Inferior parietal cortex (tissue), 1 donor: ENCODE results near the gene BEST2.
"Not testable (repeated sequence)": the region's sequence is repeated elsewhere in the genome, so short reads cannot be mapped to it uniquely, and the experiment has no call there.

ENCODE experiments used
- DNase-seq: peaks from one replicate; pipeline ENCODE4 v3.0.0-alpha.2; 2016; ENCODE audit errors: extremely low spot score

Gene BEST2

GRCh38 chr19:12787458-12787857 is 35.9 kb downstream of the BEST2 start:
- no peak for DNase-seq

DNA sequence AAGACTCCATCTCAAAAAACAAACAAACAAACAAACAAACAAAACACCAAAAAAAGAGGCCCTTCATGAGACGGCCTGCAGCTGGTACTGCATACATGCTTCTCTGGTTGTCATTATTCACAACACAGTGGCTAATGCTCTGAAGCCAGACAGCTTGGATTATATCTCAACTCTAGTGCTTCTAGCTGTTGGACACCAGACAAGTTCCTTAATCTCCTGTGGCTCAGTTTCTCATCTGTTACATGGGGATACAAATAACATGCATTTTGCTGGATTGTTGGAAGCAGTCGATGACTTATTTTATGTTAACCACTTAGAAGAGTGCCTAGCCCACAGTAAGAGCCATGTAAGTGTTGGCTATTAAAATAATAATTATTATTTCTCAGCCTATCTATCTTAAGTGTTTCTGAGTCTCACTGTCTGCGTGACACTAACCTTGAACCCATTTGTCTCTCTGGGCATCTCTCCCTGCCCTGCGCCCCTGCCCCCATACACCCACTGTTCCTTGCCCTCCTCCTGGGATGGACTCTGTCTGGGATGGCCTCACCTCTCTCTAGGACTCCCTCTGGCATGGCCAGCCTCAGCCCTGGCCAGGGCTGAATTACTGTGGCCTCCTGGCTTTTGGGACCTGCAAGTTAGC is 36.6 kb downstream of the BEST2 start:
- DNase-seq: no peak

DNA sequence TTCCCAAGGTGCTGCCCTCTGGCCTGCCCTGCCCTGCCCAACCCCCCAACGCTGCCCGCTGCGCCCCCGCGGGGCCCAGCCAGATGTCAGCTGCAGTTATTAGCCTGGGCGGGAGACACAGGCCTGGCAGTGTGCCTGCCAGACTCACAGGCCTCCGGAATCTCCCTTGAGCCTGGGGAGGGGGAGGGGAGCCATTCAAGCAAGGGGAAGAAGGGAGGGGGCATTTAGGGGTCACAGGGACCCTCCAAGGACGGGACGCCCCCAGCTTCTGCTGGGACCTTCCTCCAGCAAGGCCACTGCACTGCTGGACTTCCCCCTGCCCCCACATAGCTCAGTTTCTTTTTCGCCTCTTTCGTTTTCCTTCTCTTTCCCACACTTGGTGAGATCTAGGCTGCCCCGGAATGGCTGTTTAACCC is 37.1 kb downstream of the BEST2 start:
- peak; percentile 48 for DNase-seq

DNA sequence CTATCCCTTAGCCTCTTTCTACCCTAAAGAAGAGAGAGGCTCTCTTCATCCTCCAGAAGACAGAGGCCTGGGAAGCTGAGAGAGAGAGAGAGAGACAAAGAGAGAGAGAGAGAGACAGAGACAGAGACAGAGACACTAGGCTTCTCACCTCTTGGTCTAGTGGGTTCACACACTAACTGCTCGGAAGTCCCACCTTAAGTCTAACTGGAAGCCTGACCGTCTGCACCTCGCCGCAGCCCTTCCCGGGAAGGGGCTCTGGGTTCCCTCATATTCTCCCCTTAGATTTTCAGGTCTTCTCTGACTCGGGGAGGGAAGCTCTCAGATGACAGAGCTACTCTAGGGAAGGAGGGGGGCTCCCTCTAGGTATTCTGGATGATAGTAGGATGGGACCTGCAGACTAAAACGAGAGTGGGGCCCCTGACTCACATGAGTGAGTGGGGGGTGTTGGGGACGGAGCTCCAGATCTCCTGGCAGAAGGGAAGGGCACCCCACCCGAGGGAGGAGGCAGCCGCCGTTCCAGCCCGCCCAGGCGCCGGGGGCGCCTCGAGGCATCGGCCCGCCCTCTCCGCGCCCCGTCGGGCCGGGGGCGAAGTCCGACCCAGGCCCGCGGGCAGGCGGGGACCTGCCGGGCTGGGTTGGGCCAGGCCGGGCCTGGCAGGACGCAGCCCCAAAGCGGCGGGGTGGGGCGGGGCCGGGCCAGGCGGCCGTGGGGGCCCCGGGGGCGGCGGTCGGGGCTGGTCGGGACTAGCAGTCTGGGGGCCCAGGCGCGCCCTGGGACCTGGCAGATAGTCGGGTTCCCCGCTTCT is 37.7 kb downstream of the BEST2 start:
- DNase-seq: no peak

- peak; percentile 93 for DNase-seq
These were observed 38.5 kb downstream of the BEST2 start for GRCh38 chr19:12789904-12790619.

- DNase-seq: no peak
These were observed 39.2 kb downstream of the BEST2 start for GRCh38 chr19:12790628-12791344.

DNA sequence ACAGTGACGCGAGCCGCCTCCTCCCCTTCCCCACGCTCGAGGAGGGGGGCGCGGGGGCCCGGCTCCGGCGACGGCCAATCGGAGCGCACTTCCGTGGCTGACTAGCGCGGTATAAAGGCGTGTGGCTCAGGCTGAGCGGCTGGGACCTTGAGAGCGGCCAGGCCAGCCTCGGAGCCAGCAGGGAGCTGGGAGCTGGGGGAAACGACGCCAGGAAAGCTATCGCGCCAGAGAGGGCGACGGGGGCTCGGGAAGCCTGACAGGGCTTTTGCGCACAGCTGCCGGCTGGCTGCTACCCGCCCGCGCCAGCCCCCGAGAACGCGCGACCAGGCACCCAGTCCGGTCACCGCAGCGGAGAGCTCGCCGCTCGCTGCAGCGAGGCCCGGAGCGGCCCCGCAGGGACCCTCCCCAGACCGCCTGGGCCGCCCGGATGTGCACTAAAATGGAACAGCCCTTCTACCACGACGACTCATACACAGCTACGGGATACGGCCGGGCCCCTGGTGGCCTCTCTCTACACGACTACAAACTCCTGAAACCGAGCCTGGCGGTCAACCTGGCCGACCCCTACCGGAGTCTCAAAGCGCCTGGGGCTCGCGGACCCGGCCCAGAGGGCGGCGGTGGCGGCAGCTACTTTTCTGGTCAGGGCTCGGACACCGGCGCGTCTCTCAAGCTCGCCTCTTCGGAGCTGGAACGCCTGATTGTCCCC is 39.9 kb downstream of the BEST2 start, which contains the start of gene JUNB:
JUNB (plus strand) TSS at position 142 of the 706 bp plus-strand sequence; CDS start at position 428, 286 bp downstream.
- DNase-seq: peak; percentile 97

GRCh38 chr19:12792051-12792852 is 40.7 kb downstream of the BEST2 start:
- DNase-seq: peak; percentile 47

GRCh38 chr19:12792853-12793289 is 41.3 kb downstream of the BEST2 start:
- DNase-seq: no peak

DNA sequence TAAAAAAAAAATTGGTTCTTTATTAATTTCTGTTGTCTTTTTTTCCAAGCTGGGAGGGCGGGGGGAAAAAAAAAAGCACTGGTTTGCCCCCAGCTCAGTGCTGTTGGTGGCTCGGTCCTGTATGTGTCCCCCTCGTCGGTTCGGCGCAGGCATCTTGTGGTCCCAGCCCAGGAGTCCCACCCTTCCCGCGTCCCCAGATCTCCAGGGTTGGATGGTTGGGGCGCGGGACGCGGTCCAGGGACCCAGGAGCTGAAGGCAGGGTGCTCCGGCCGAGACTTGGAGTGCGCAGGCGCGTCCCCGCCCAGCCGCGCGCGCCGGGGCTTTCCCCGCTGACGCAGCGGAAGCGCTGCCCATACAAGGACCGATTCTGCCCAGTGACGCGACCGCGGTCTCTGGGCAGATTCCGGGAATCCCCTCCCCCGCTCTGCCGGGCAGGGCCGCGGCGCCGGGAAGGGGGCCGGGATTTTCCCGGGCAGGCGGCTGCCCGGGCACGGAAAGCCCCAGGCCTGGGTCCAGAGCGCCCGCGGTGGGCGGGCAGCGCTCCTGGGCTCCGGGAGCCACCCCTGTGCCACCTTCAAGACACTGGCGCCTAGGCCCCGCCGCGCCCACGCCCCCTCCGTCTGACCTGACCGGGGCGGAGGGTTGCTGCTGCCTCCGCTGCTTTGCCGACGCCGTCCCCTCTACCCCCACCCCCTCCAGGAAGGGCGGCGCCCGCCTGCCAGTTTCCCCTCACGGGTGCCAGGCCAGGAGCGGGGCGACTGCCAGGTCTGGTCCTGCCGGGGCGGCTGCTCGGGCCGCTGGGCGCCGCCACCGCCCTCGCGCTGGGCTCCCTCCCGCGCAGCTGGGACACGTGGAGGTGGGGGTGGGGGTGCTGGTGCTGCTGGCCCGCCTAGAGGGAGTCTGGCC is 42.0 kb downstream of the BEST2 start:
- DNase-seq: peak; percentile 93

DNA sequence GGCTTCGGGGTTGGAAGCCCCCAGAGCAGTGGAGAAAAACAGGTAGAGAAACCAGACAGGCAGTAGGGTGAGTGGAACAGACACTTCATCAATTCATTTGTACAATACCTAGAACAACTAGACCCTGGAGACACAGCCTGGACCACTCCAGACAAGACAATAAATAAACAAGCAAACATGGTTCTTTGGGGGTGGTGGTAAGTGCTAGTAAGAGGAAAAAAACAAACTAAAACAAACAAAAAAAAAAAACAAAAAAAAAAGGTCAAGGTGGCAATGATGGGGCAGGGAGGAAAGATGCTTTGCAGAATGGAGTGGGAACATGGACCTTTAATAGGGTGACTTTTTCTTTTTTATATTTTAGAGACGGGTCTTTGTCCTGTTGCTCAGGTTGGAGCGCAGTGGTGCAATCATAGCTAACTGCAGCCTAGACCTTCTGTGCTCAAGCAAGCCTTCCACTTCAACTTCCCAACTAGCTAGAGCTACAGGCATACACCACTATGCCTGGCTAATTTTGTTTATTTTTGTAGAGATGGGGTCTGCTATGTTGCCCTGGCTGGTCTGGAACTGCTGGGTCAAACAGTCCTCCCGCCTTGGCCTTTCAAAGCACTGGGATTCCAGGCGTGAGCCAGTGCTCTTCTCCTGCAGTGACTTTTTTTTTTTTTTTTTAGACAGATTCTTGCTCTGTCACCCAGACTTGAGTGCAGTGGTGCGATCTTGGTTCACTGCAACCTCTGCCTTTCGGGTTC is 42.8 kb downstream of the BEST2 start:
- no peak for DNase-seq

DNA sequence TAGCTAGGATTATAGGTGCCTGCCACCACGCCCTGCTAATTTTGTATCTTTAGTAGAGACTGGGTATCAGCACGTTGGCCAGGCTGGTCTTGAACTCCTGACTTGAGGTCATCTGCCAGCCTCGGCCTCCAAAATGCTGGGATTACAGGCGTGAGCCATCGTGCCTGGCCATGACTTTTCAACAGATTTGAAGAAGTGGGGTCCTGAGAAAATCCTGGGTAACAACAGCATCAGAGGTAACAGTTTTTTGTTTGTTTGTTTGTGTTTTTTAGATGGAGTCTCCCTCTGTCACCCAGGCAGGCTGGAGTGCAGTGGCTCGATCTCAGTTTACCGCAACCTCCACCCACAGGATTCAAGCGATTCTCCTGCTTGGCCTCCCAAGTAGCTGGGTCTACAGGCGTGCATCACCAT is 43.4 kb downstream of the BEST2 start:
- DNase-seq: no peak

GRCh38 chr19:12796146-12797071 is 44.8 kb downstream of the BEST2 start:
- peak; percentile 91 for DNase-seq

DNA sequence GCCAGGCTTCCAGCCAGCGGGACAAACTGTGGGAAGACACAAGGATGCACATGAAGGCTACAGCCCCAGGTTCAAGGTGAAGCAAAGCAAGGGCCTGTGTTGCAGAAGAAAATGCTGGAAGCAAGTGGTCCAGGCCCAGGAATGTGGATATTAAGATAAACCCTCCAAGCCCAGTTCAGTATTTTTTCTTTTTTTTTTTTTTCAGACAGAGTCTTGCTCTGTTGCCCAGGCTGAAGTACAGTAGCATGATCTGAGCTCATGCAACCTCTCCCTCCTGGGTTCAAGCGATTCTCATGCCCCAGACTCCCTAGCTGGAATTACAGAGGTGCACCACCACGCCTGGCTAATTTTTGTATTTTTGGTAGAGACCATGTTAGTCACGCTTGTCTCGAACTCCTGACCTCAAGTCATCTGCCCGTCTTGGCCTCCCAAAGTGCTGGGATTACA is 45.6 kb downstream of the BEST2 start:
- DNase-seq: no peak

DNA sequence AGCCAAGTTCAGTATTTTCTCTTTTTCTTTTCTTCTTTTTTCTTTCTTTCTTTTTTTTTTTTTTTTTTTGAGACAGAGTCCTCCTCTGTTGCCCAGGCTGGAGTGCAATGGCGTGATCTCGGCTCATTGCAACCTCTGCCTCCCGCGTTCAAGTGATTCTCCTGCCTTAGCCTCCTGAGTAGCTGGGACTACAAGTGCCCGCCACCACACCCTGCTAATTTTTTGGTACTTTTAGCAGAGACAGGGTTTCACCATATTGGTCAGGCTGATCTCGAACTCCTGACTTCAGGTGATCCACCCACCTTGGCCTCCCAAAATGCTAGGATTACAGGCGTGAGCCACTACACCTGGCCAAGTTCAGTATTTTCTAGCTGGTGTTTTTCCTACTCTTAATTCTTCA is 46.0 kb downstream of the BEST2 start:
- not testable (repeated sequence) for DNase-seq

DNA sequence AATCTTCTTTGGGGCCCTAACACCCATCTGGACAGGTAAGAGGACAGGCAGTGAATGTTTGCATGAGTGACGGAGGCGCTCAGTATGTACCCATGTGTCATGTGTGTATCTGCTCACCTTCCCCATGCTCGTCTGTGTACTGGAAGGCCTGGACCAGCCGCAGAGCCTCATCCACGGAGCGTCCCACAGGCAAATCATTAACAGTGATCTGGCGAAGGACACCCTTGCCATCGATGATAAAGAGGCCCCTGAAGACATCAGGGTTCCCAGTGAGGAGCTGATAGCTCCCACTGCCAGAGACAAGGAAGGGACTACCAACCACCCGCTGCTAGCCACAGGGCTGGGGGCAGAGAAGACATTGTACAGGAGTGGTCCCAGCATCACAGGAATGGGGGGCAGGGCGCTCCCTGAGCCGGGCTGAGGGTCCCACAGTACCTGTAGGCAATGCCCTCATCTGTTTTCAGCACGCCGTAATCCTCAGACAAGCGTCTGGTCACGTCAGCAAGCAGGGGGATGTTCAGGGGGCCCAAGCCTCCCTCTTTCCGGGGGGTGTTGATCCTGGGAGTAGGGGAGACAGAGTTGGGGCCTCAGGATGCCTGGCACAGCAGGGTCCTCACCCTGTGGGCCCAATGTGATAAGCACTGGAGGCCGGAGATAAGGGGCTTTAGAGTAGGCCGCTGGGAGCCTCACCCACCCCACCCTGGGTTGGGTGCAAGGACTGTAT is 48.3 kb downstream of the BEST2 start:
- DNase-seq: no peak

DNA sequence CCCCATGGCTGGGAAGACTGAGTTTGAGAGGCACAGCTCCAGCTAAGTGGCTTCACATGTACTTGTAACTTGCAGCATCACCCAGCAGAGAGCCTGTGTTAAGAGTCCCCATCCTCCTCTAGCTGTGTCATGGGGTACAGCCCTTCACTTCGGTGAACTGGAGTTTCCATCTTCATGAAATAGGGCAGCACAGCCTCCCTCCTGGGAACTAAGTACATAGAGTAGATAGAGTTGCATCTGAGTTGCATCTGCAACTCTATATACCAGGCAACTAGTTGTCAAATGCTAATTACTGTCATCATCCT is 48.8 kb downstream of the BEST2 start:
- no peak for DNase-seq
